Right cardiac atrium (tissue), 5 donors: ENCODE results near the gene PSMA7. TPM values are rescaled to one million over a fixed set of nuclear protein-coding genes. Genes with fewer than 3 reads are reported as not detected.

Source experiments
- ATAC-seq, 2 donors: fragments of 200-7000 bp; cut with Tn5 transposase; one replicate each; pipeline versions ENCODE4 v1.8.0 to v1.9.1; 2020; ENCODE audit warnings: moderate library complexity in 2 of 2, mild to moderate bottlenecking in 1 of 2
- DNase-seq, 3 donors: peaks; one replicate each; pipeline ENCODE4 v3.0.0-alpha.2; 2020
- H3K27ac ChIP-seq: one replicate; pipeline ENCODE4 v1.5.1; 2013; ENCODE audit warnings: mild to moderate bottlenecking, low read length, control low read depth, moderate library complexity
- H3K27me3 ChIP-seq: one replicate; pipeline ENCODE4 v1.6.1; 2013; ENCODE audit not compliant: control insufficient read depth, insufficient read depth
- H3K4me1 ChIP-seq: one replicate; pipeline ENCODE4 v1.6.1; 2013; ENCODE audit warnings: low read length; ENCODE audit not compliant: control insufficient read depth, insufficient read depth
- H3K4me3 ChIP-seq: one replicate; pipeline ENCODE4 v1.5.1; 2013; ENCODE audit warnings: low read length, control low read depth
- H3K9me3 ChIP-seq: one replicate; pipeline ENCODE4 v1.6.1; 2013; ENCODE audit warnings: low read length; ENCODE audit not compliant: control insufficient read depth
- WGBS: extraction: QIAGEN DNeasy Blood & Tissue Kit; methylation state at CpG from one replicate; pipeline ENCODE4 v1.1.7; 2013; 5-methylcytosine and 5-hydroxymethylcytosine counted together
- intact Hi-C, 4 donors: fragments of 100-400 bp; cut with DNase I; formaldehyde crosslinking; loops; one replicate each; pipeline versions ENCODE4 v1.11.0 to v1.14.0; 2022 to 2023
- polyA plus RNA-seq: library from polyadenylated mRNA; stranded (reverse); fragments of 200-250 nt; gene quantifications from one replicate; pipeline ENCODE4 v1.2.3, GENCODE V29; 2013
- total RNA-seq, 4 donors: library from RNA; stranded (reverse); fragmentation: NEBNext Ultra II Directional; extraction: Animal tissue kit (Norgen Biotek cat#: 25700); gene quantifications; one replicate each; pipeline ENCODE4 v1.2.1, GENCODE V29; 2021
- donor health status: healthy with polysubstance abuse.
- donor health status: DM: no; HTN: yes; CAD: no.
- donor health status: DM: no; HTN: no; CAD: no.
- donor health status: DM: no; HTN: yes; CAD: no; lungs with severe emphysema.
- donor health status: DM: yes; HTN: yes; CAD: no.

PSMA7 gene
- total and polyA plus RNA-seq, 5 donors, result 178 to 244 (median 214) TPM

- Histone ChIP-seq H3K9me3 (no peaks in the 10 kb centered on the region), H3K27ac (no peak overlapping the region), H3K27me3 (no peaks in the 10 kb centered on the region), H3K4me1 (no peaks in the 10 kb centered on the region), H3K4me3 (no peak overlapping the region)
- DNase-seq (peak in 2 of 3 donors; percentile 15 to 63), ATAC-seq (peak in 1 of 2 donors; percentile 81)
- 65% methylated on average over 8 of the region's 8 CpGs for WGBS
- intact Hi-C loops, result no loop called here
Observed at GRCh38 chr20:62171245-62171644, 28.1 kb upstream of the PSMA7 start.

DNA sequence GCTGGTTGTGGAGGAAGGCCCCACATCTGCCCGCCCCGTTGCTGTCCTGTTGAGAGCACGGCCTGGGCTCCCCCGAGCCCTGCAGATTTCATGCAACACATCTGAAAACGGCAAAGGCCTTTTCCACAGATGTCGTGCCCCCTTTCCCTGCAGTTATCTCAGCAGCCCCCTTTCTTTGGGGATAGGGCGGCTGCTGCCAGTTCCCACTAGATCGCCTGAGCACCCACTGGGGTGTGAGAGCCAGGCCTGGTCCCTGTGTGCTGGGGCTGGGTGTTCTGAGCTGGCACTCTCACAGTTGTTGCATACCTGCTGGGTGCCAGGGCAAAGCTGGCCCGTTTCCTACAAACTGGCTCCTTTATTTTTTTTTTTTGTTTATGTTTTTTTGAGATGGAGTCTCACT, 27.3 kb upstream of the PSMA7 start:
- ATAC-seq, result no peak
- no peaks in the 10 kb centered on the region for H3K27me3 ChIP-seq
- intact Hi-C loops, result no loop called here
- H3K9me3 ChIP-seq, result no peaks in the 10 kb centered on the region
- H3K4me1 ChIP-seq, result no peaks in the 10 kb centered on the region
- WGBS, result 94% methylated on average over 9 of the region's 9 CpGs
- DNase-seq, result peak in 2 of 3 donors; percentile 7 to 46
- H3K4me3 ChIP-seq, result no peak overlapping the region
- H3K27ac ChIP-seq, result no peak overlapping the region

GRCh38 chr20:62168890-62169435, 25.8 kb upstream of the PSMA7 start:
- intact Hi-C loops, result no loop called here
- no peak for ATAC-seq
- DNase-seq, result peak in 1 of 3 donors; percentile 43
- no peaks in the 10 kb centered on the region for H3K4me1 ChIP-seq
- 95% methylated on average over 23 of the region's 23 CpGs for WGBS
- no peak overlapping the region for H3K27ac ChIP-seq
- no peaks in the 10 kb centered on the region for H3K9me3 ChIP-seq
- H3K4me3 ChIP-seq, result no peak overlapping the region
- no peaks in the 10 kb centered on the region for H3K27me3 ChIP-seq

- Histone ChIP-seq H3K4me1 (no peaks in the 10 kb centered on the region), H3K27ac (no peak overlapping the region), H3K9me3 (no peaks in the 10 kb centered on the region), H3K4me3 (no peak overlapping the region), H3K27me3 (no peaks in the 10 kb centered on the region)
- WGBS, result 94% methylated on average over 4 of the region's 4 CpGs
- no peak for DNase-seq
- ATAC-seq, result no peak
- intact Hi-C loops, result no loop called here
Observed at GRCh38 chr20:62168061-62168460, 24.9 kb upstream of the PSMA7 start.

GRCh38 chr20:62167474-62167873, 24.3 kb upstream of the PSMA7 start:
- DNase-seq, result peak in 1 of 3 donors; percentile 26
- intact Hi-C loops, result no loop called here
- 73% methylated on average over 6 of the region's 6 CpGs for WGBS

DNA sequence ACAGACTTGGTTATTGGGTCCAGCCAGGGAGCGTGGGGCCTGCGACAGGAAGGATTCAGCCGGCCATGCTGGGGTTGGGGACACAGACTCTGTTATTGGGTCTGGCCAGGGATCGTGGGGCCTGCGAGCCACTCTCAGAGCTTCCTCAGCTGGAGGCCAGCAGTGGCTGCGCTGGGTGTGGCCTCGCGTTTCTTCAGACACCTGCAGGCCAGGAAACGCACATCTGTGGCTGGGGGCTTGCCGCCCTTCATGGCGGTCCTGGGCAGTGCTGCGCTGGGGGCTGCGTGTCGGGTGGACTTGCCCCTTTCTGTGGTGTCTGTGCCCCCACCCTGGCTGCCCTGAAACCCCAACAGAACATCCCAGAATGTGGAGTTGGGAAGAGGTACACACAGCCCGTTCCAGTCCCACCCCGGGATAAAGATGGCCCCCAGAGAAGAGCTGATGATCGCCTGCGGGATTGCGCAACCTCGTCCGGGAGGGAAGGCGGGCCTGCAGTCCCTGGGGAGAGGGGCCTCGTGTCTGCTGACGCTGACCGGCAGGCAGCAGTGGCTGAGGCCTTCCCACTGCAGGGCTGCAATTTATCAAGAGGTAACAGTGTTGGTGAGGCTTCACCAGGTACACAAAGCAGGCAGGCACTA, 22.7 kb upstream of the PSMA7 start:
- intact Hi-C loops, result no loop called here
- ATAC-seq (peak in 1 of 2 donors; percentile 12), DNase-seq (peak; percentile 64 to 79 (median 78))
- no peaks in the 10 kb centered on the region for H3K4me1 ChIP-seq
- 78% methylated on average over 25 of the region's 25 CpGs for WGBS
- no peaks in the 10 kb centered on the region for H3K27me3 ChIP-seq
- H3K27ac ChIP-seq, result no peak overlapping the region
- no peaks in the 10 kb centered on the region for H3K9me3 ChIP-seq
- no peak overlapping the region for H3K4me3 ChIP-seq

More at GRCh38 chr20:62167474-62167873, 24.3 kb upstream of the PSMA7 start:
- Histone ChIP-seq H3K9me3 (no peaks in the 10 kb centered on the region), H3K4me1 (no peaks in the 10 kb centered on the region), H3K4me3 (no peak overlapping the region), H3K27ac (no peak overlapping the region), H3K27me3 (no peaks in the 10 kb centered on the region)
- no peak for ATAC-seq

- no peaks in the 10 kb centered on the region for H3K9me3 ChIP-seq
- no peak for ATAC-seq
- intact Hi-C loops, result no loop called here
- no peaks in the 10 kb centered on the region for H3K4me1 ChIP-seq
- H3K27me3 ChIP-seq, result no peaks in the 10 kb centered on the region
- peak in 1 of 3 donors; percentile 32 for DNase-seq
- H3K4me3 ChIP-seq, result no peak overlapping the region
- H3K27ac ChIP-seq, result no peak overlapping the region
- 96% methylated on average over 41 of the region's 41 CpGs for WGBS
Observed at GRCh38 chr20:62164879-62165761, 21.9 kb upstream of the PSMA7 start.

DNA sequence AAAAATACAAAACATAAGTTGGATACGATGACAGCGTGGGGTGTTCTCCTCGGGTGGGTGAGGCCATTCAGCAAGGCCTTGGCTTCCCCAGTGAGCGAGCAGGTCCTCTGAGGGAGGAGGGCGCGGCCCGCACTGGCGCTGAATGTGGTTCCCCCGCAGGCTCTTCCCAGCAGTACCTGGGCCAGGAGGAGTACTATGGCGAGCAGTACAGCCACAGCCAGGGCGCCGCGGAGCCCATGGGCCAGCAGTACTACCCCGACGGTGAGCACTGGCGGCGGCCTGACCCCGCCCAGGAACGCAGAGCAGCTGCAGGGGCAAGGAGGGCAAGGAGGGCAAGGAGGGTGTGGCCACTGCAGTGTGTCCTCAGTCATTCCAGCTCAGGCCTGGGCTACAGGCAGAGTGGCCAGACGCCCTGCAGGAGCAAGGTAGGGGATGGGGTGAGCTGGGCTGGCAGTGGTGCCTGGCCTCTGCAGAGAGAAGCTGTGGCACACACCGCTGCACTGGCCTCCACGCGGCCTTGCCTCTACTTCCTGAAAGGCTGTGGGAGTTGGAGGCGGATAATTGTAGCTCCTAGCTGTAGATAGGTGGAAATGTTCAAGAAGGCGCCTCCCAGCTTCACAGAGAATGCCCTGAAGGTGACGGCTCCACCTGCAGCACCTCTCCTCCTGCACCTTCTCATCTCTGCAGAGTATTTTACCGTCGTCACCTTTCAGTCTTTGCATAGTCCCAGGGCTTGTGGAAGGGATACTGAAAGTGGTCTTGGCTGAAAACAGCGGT, 21.0 kb upstream of the PSMA7 start:
- DNase-seq, result peak in 2 of 3 donors; percentile 10 to 29
- ATAC-seq, result no peak
- H3K4me1 ChIP-seq, result no peaks in the 10 kb centered on the region
- no peaks in the 10 kb centered on the region for H3K27me3 ChIP-seq
- no peak overlapping the region for H3K4me3 ChIP-seq
- H3K27ac ChIP-seq, result no peak overlapping the region
- intact Hi-C loops, result no loop called here
- H3K9me3 ChIP-seq, result no peaks in the 10 kb centered on the region
- 95% methylated on average over 29 of the region's 29 CpGs for WGBS

DNA sequence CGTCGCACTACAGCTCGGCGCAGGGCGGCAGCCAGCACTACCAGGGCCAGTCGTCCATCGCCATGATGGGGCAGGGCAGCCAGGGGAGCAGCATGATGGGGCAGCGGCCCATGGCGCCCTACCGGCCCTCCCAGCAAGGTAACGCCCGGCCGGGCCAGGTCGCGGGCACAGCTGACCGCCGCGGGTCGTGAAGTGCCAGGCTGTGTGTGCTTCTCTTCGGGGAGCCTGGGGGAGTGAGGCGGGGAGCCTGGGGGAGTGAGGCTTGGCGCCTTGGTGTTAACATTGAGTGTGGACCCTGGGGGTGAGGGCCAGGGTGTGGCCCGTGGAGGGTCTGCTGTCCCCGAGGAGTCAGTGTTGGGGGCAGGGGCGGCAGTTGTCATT, 20.3 kb upstream of the PSMA7 start:
- Histone ChIP-seq H3K4me3 (no peak overlapping the region), H3K27ac (no peak overlapping the region), H3K4me1 (no peaks in the 10 kb centered on the region), H3K27me3 (no peaks in the 10 kb centered on the region), H3K9me3 (no peaks in the 10 kb centered on the region)
- DNase-seq, result peak; percentile 7 to 52 (median 51)
- whole genome bisulfite sequencing, result 96% methylated on average over 25 of the region's 25 CpGs
- intact Hi-C loops, result no loop called here
- ATAC-seq, result no peak

DNA sequence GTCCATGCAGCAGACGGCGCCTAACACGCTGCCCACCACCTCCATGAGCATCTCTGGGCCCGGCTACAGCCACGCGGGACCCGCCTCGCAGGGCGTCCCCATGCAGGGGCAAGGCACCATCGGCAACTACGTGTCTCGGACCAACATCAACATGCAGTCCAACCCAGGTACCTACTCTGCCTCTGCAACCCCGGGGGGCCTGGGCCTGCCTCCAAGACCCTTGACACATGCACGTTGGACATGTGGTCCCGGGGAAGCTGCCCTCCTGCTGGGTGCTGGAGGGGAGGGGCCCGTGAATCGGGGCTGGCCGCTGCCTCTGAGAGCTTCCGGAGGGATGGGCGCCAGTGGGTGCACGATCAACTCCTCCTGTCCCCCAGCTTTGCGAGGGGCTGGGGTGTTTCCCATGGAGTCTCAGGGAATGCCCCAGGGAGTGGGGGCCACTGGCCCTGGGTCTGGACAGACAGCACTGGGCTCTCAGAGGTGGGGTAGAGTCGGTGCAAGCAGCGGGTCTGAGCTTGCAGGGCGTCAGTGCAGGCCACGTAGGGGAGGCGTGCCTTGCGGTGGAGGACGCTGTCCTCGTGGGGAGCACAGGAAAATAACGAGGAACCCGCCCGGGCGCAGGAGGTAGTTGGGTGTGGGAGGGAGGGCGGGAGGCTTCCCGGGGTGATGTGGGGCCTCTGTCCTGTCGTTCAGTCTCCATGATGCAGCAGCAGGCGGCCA, 19.7 kb upstream of the PSMA7 start:
- Histone ChIP-seq H3K27ac (no peak overlapping the region), H3K4me1 (no peaks in the 10 kb centered on the region), H3K27me3 (no peaks in the 10 kb centered on the region), H3K4me3 (no peak overlapping the region), H3K9me3 (no peaks in the 10 kb centered on the region)
- intact Hi-C loops, result no loop called here
- WGBS, result 95% methylated on average over 38 of the region's 38 CpGs
- peak in 1 of 2 donors; percentile 12 for ATAC-seq
- peak in 2 of 3 donors; percentile 45 to 64 for DNase-seq
